Activated naive CD4-positive, alpha-beta T cell treated with anti-CD3 and anti-CD28 coated beads, Interleukin-2, amount 50 U/mL, for 72 hours (primary cell): ENCODE results near the gene C3AR1. TPM values are rescaled to one million over a fixed set of nuclear protein-coding genes. Genes with fewer than 3 reads are reported as not detected.
A peak's percentile ranks its signal among the peaks of the same experiment; 100 is the strongest.
"Not testable (repeated sequence)": the region's sequence is repeated elsewhere in the genome, so short reads cannot be mapped to it uniquely, and the experiment has no call there.

Source experiments
- ATAC-seq, 2 donors: fragments of 150-1000 bp; cut with Tn5 transposase; 2 replicates each; pipeline ENCODE4 v1.10.0; 2021; ENCODE audit warnings: mild to moderate bottlenecking in 2 of 2, moderate library complexity in 2 of 2
- DNase-seq, 2 donors: peaks; one replicate each; pipeline ENCODE4 v3.0.0; 2021 to 2022; ENCODE audit warnings: low spot score in 2 of 2
- H3K27ac Mint-ChIP-seq, 2 donors: one replicate each; pipeline ENCODE4 v1.8.0; 2022; ENCODE audit warnings: mild to moderate bottlenecking in 2 of 2, mixed read lengths in 2 of 2
- H3K36me3 Mint-ChIP-seq, 2 donors: one replicate each; pipeline ENCODE4 v1.8.0; 2022; ENCODE audit warnings: mixed read lengths in 2 of 2
- H3K9me3 Mint-ChIP-seq, 2 donors: one replicate each; pipeline ENCODE4 v1.8.0; 2022; ENCODE audit warnings: mixed read lengths in 2 of 2
- total RNA-seq, 2 donors: library from RNA; stranded (reverse); gene quantifications; one replicate each; pipeline ENCODE4 v1.2.3, GENCODE V29; 2022

C3AR1 gene
- total RNA-seq, 2 donors from 2014 or later = 0.54 to 3.1 TPM

GRCh38 chr12:8037046-8037663 is 29.0 kb downstream of the C3AR1 start:
- ATAC-seq (no peak), DNase-seq (no peak)
- Mint-ChIP-seq H3K9me3 (no peaks in the 10 kb centered on the region), H3K27ac (peak overlapping the region in 1 of 2 donors; percentile 6), H3K36me3 (peaks cover 6 to 13% of the 10 kb centered on the region in 2 donors)

GRCh38 chr12:8036346-8036745 is 29.8 kb downstream of the C3AR1 start:
- Mint-ChIP-seq H3K9me3 (no peaks in the 10 kb centered on the region), H3K27ac (peak overlapping the region in 1 of 2 donors; percentile 6)

GRCh38 chr12:8035440-8036010 is 30.6 kb downstream of the C3AR1 start:
- no peak for ATAC-seq
- peak overlapping the region in 1 of 2 donors; percentile 16 for H3K27ac Mint-ChIP-seq
- no peak for DNase-seq
- H3K9me3 Mint-ChIP-seq = no peaks in the 10 kb centered on the region
- peaks cover 6 to 13% of the 10 kb centered on the region in 2 donors for H3K36me3 Mint-ChIP-seq

More at GRCh38 chr12:8036346-8036745, 29.8 kb downstream of the C3AR1 start:
- DNase-seq (no peak), ATAC-seq (no peak)
- H3K36me3 Mint-ChIP-seq = peaks cover 6 to 13% of the 10 kb centered on the region in 2 donors

- DNase-seq = no peak
- H3K9me3 Mint-ChIP-seq = no peaks in the 10 kb centered on the region
- H3K27ac Mint-ChIP-seq = peak overlapping the region in 1 of 2 donors; percentile 88
- peaks cover 6 to 13% of the 10 kb centered on the region in 2 donors for H3K36me3 Mint-ChIP-seq
- ATAC-seq = no peak
Measured at GRCh38 chr12:8034802-8035201, 31.4 kb downstream of the C3AR1 start.

- DNase-seq (peak in 1 of 2 donors; percentile 45), ATAC-seq (peak; percentile 41 to 43)
- peak overlapping the region; percentile 56 to 88 for H3K27ac Mint-ChIP-seq
- peaks cover 6 to 13% of the 10 kb centered on the region in 2 donors for H3K36me3 Mint-ChIP-seq
- no peaks in the 10 kb centered on the region for H3K9me3 Mint-ChIP-seq
Measured at GRCh38 chr12:8033153-8034044, 32.8 kb downstream of the C3AR1 start.

- ATAC-seq (peak; percentile 76 to 91), DNase-seq (peak; percentile 72 to 75)
- no peaks in the 10 kb centered on the region for H3K9me3 Mint-ChIP-seq
Measured at GRCh38 chr12:8032242-8033152, 33.7 kb downstream of the C3AR1 start, which contains the start of gene FOXJ2. FOXJ2 (plus strand) TSS chr12:8032716; CDS start chr12:8039833, 7,117 bp downstream.

GRCh38 chr12:8031872-8032241 is 34.3 kb downstream of the C3AR1 start:
- no peak for DNase-seq
- ATAC-seq = no peak
- peak overlapping the region; percentile 18 to 88 for H3K27ac Mint-ChIP-seq
- peaks cover 6 to 13% of the 10 kb centered on the region in 2 donors for H3K36me3 Mint-ChIP-seq
- H3K9me3 Mint-ChIP-seq = no peaks in the 10 kb centered on the region

More at GRCh38 chr12:8032242-8033152, 33.7 kb downstream of the C3AR1 start, which contains the start of gene FOXJ2:
- Mint-ChIP-seq H3K27ac (peak within 1 kb of the TSS; percentile 56 to 88), H3K36me3 (peaks cover 6 to 13% of the 10 kb centered on the region in 2 donors)

GRCh38 chr12:8031017-8031416 is 35.1 kb downstream of the C3AR1 start:
- DNase-seq, H3K36me3 Mint-ChIP-seq, H3K9me3 Mint-ChIP-seq, H3K27ac Mint-ChIP-seq, ATAC-seq: not testable (repeated sequence)

- no peak for ATAC-seq
- Mint-ChIP-seq H3K36me3 (peaks cover 8 to 10% of the 10 kb centered on the region in 2 donors), H3K9me3 (no peaks in the 10 kb centered on the region), H3K27ac (no peak overlapping the region)
- DNase-seq = no peak
Measured at GRCh38 chr12:8030189-8030588, 36.0 kb downstream of the C3AR1 start.

- peaks cover 3 to 5% of the 10 kb centered on the region in 2 donors for H3K36me3 Mint-ChIP-seq
- H3K27ac Mint-ChIP-seq = peak overlapping the region in 1 of 2 donors; percentile 100
- no peak for DNase-seq
- H3K9me3 Mint-ChIP-seq = no peaks in the 10 kb centered on the region
- no peak for ATAC-seq
Measured at GRCh38 chr12:8028267-8028666, 37.9 kb downstream of the C3AR1 start.

GRCh38 chr12:8027856-8028255 is 38.3 kb downstream of the C3AR1 start:
- no peak for DNase-seq
- no peak for ATAC-seq
- Mint-ChIP-seq H3K27ac (peak overlapping the region; percentile 99 to 100), H3K9me3 (no peaks in the 10 kb centered on the region), H3K36me3 (peaks cover 0 to 5% of the 10 kb centered on the region in 2 donors)

GRCh38 chr12:8026291-8026900 is 39.8 kb downstream of the C3AR1 start:
- peak; percentile 97 to 98 for ATAC-seq
- peaks cover 0 to 5% of the 10 kb centered on the region in 2 donors for H3K36me3 Mint-ChIP-seq
- DNase-seq = peak; percentile 92 to 96
- H3K27ac Mint-ChIP-seq = peak overlapping the region; percentile 99 to 100
- no peaks in the 10 kb centered on the region for H3K9me3 Mint-ChIP-seq

GRCh38 chr12:8018666-8019581 is 47.2 kb downstream of the C3AR1 start:
- Mint-ChIP-seq H3K9me3 (no peaks in the 10 kb centered on the region), H3K27ac (no peak overlapping the region), H3K36me3 (no peaks in the 10 kb centered on the region)
- ATAC-seq (peak; percentile 67 to 74), DNase-seq (peak in 1 of 2 donors; percentile 30)

- not testable (repeated sequence) for DNase-seq, H3K27ac Mint-ChIP-seq, ATAC-seq, H3K36me3 Mint-ChIP-seq, H3K9me3 Mint-ChIP-seq
Measured at GRCh38 chr12:8018213-8018612, 47.9 kb downstream of the C3AR1 start.

- no peaks in the 10 kb centered on the region for H3K9me3 Mint-ChIP-seq
- H3K36me3 Mint-ChIP-seq = no peaks in the 10 kb centered on the region
- ATAC-seq = no peak
- no peak overlapping the region for H3K27ac Mint-ChIP-seq
- DNase-seq = no peak
Measured at GRCh38 chr12:8014836-8015235, 51.3 kb downstream of the C3AR1 start.
